GM19035 (cell line): ENCODE results near the gene COL17A1.

Experiments used
- ATAC-seq: cut with Tn5 transposase; IDR thresholded peaks from one replicate; pipeline ENCODE4 v1.9.1; 2021; ENCODE audit not compliant: unreplicated experiment

COL17A1 gene

GRCh38 chr10:104034401-104035193, 51.1 kb downstream of the COL17A1 start:
- ATAC-seq, result no peak

- no peak for ATAC-seq
Observed at GRCh38 chr10:104033966-104034365, 51.7 kb downstream of the COL17A1 start.

GRCh38 chr10:104033401-104033930, 52.2 kb downstream of the COL17A1 start:
- no peak for ATAC-seq

GRCh38 chr10:104032144-104032775, 53.4 kb downstream of the COL17A1 start:
- ATAC-seq, result no peak

- ATAC-seq, result no peak
Observed at GRCh38 chr10:104031631-104032030, 54.0 kb downstream of the COL17A1 start.

- ATAC-seq, result no peak
Observed at GRCh38 chr10:104029521-104029860, 56.2 kb downstream of the COL17A1 start.

- no peak for ATAC-seq
Observed at GRCh38 chr10:104028823-104029520, 56.7 kb downstream of the COL17A1 start.

GRCh38 chr10:104028146-104028545, 57.5 kb downstream of the COL17A1 start:
- no peak for ATAC-seq

- ATAC-seq, result no peak
Observed at GRCh38 chr10:104026762-104027161, 58.9 kb downstream of the COL17A1 start.

GRCh38 chr10:104025524-104025923, 60.2 kb downstream of the COL17A1 start:
- no peak for ATAC-seq

GRCh38 chr10:104022026-104022425, 63.7 kb downstream of the COL17A1 start:
- ATAC-seq, result no peak

GRCh38 chr10:104021246-104021645, 64.4 kb downstream of the COL17A1 start:
- no peak for ATAC-seq

- no peak for ATAC-seq
Observed at GRCh38 chr10:104020020-104020419, 65.7 kb downstream of the COL17A1 start.

GRCh38 chr10:104018471-104018870, 67.2 kb downstream of the COL17A1 start:
- no peak for ATAC-seq

GRCh38 chr10:104016661-104017060, 69.0 kb downstream of the COL17A1 start:
- ATAC-seq, result no peak

GRCh38 chr10:104014176-104014575, 71.5 kb downstream of the COL17A1 start:
- no peak for ATAC-seq

- ATAC-seq, result no peak
Observed at GRCh38 chr10:104013489-104013888, 72.2 kb downstream of the COL17A1 start.

GRCh38 chr10:104011904-104012303, 73.8 kb downstream of the COL17A1 start:
- no peak for ATAC-seq

GRCh38 chr10:104005172-104005863, 80.4 kb downstream of the COL17A1 start:
- no peak for ATAC-seq

GRCh38 chr10:104002911-104003310, 82.8 kb downstream of the COL17A1 start:
- ATAC-seq, result no peak

- no peak for ATAC-seq
Observed at GRCh38 chr10:103998805-103999204, 86.9 kb downstream of the COL17A1 start.
